Superior temporal gyrus (tissue), 1 donor: ENCODE measurements around the gene CFAP69.

Source experiments
- DNase-seq: peaks from one replicate; pipeline ENCODE4 v3.0.0-alpha.2; 2016; ENCODE audit errors: extremely low spot score

Gene CFAP69

DNA sequence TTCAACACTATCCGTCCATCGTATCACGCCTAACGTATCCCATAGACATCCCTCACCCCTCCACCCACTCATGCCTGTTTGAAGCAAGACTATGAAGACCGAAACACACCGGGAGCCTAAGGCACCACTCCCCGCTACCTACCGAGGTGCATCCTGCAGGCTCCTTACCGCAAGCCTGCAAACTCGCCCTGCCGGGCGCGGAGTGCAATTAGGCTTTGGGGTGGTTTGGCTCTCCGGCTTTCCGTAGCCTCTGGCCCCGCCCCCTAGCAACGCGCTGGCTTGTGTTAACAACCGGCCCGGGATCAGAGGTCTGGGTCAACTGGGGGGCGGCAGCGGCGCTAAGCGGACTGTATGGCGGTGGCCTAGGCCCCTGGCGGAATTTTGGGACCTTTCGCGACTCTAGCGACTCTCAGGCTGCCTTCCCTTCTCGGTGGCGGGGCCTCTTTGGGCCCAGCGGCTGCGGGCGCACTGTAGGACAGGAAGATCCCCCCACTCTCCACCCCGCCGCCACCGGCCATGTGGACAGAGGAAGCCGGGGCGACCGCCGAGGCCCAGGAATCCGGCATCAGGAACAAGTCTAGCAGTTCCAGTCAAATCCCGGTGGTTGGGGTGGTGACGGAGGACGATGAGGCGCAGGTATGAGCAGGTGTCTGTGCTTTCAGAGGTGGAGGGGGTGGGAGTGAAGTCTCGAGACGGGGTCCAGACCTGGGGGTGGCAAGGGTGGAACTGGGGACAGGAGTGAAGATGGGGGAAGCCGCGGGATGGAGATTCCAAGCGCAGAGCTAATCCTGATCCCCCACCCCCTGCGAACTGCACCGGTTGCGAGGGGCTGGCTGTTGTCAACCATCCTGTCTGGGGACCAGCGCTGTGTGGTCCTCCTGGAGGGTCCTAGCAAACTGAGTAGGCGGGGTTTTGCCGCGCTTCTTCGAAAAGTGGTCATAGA, at the start of gene CFAP69:
CFAP69 (plus strand) TSS at position 266 of the 943 bp plus-strand sequence; CDS start at position 517, 251 bp downstream.
- peak; percentile 93 for DNase-seq

- DNase-seq, result no peak
Observed at GRCh38 chr7:90201500-90202195, 43.3 kb upstream of the CFAP69 start.

GRCh38 chr7:90207956-90208355, 37.0 kb upstream of the CFAP69 start:
- no peak for DNase-seq

DNA sequence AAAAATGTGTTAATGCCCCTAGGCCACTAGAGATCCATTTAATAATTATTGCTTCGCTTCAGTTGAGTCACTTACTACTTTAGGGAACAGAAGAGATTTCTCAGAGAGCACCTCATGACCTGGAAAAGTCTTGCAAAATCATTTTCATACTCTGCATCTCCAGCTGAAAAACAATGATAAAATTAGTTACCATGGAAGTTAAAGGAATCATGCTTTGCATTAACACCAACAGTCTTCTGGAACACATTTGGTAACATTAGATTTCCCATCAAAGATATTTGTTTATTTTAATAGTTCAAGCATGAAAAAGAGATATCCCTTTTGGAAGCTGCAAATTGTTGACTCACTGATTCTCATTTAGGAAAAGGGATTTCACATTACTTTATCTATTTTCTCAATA, 35.2 kb upstream of the CFAP69 start:
- no peak for DNase-seq

GRCh38 chr7:90210475-90210874, 34.5 kb upstream of the CFAP69 start:
- no peak for DNase-seq

- no peak for DNase-seq
Observed at GRCh38 chr7:90210981-90211380, 34.0 kb upstream of the CFAP69 start.

- peak; percentile 54 for DNase-seq
Observed at GRCh38 chr7:90211391-90212148, 33.4 kb upstream of the CFAP69 start, which contains the start of gene STEAP2. STEAP2 (plus strand) TSS chr7:90211740; CDS start chr7:90225083, 13,343 bp downstream.

GRCh38 chr7:90212149-90212495, 32.9 kb upstream of the CFAP69 start:
- no peak for DNase-seq

- DNase-seq, result no peak
Observed at GRCh38 chr7:90213521-90213920, 31.5 kb upstream of the CFAP69 start.

- no peak for DNase-seq
Observed at GRCh38 chr7:90216080-90216674, 28.8 kb upstream of the CFAP69 start.

DNA sequence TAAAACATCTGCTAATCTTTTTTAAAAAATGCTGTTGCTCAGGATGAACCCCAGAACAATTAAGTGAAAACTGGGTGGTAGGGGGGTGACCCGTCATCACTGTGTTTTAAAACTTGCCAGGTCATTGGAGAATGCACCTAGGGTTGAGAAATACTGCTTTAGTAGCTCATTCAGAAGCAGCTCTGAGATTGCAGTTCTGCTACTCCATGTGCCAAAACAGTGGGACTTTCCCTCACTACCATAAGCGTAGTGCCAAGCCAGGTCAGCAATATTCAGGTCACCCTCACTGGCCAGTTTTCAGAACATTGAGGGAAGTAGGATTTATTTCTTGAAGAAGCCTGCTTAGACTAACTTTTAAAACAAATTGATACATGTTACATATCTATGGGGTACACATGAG, 28.2 kb upstream of the CFAP69 start:
- DNase-seq, result no peak

DNA sequence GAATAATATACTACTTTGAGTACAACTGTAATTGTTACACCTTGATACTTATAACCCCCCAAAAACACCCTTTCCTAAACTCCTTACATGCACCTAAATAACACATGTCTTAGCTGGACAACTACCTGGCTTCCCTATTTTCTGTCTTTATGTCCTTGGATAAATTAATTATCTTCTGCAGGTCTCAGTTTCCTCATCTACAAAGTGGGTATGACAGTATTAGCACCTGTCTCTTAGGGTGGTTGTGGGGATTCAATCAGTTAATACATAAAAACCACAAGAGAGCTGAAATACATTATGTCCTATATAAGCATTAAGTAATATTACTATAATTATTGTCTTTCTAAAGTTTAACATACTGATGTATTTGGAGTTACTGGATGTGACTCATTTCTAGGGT, 22.6 kb upstream of the CFAP69 start:
- no peak for DNase-seq

GRCh38 chr7:90222811-90223725, 21.9 kb upstream of the CFAP69 start:
- no peak for DNase-seq

GRCh38 chr7:90224195-90224594, 20.8 kb upstream of the CFAP69 start:
- no peak for DNase-seq

DNA sequence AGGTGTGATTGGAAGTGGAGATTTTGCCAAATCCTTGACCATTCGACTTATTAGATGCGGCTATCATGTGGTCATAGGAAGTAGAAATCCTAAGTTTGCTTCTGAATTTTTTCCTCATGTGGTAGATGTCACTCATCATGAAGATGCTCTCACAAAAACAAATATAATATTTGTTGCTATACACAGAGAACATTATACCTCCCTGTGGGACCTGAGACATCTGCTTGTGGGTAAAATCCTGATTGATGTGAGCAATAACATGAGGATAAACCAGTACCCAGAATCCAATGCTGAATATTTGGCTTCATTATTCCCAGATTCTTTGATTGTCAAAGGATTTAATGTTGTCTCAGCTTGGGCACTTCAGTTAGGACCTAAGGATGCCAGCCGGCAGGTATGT, 19.8 kb upstream of the CFAP69 start:
- DNase-seq, result no peak

DNA sequence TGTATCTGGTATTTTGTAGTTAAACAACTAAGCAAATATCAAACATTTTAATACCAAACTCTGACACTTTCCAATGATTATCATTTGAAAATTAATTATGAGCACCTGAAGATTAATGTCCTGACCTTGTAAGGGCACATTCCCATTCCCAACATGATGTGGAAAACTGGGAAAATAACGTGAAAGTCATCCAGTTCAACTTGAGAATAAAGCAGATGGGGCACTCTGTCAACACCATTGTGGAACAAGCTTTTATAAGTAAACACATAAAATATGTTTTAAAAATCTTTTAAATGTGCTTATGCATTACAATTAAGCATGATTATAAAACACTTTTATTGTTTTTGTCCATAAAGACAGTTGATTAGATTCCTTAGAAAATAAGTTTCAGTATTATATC, 19.4 kb upstream of the CFAP69 start:
- no peak for DNase-seq

DNA sequence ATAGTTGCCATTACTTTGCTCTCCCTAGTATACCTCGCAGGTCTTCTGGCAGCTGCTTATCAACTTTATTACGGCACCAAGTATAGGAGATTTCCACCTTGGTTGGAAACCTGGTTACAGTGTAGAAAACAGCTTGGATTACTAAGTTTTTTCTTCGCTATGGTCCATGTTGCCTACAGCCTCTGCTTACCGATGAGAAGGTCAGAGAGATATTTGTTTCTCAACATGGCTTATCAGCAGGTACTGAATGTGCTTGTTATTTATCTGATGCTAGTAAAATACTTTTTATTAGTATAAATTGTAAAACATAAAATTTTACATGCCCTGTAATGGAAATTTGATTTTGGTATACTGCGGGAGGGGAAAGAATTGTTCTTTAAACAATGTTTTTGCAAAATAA, 17.7 kb upstream of the CFAP69 start:
- DNase-seq, result no peak

DNA sequence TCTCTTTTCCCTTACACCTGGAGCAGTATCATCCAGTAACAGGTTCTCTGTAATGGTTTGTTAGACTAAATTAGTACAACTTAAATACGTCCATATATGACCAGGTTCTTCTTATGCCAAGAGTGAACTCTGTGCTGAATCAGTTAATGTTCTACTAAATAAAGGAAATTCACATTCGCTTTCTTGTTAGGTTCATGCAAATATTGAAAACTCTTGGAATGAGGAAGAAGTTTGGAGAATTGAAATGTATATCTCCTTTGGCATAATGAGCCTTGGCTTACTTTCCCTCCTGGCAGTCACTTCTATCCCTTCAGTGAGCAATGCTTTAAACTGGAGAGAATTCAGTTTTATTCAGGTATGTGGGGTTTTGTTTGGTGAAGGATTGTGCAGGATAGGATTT, 15.3 kb upstream of the CFAP69 start:
- DNase-seq, result no peak

DNA sequence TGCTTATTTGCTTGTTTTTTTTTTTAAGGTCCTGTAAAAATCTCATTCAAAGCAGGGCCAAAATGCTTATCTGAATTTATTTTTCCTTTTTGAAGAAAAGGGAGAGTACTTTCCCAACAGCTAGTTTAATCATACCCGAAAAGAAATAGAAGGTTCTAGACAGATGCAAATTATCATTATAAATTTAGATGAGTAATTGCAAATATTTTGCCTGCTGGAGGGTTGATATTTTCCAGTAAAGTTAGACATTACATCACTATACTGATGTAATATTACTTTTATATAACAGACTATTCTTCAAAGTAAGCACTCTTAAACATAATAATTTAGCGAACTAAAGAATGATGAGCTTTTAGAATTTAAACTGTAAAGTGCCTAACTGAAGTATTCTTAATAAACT, 14.1 kb upstream of the CFAP69 start:
- no peak for DNase-seq

DNA sequence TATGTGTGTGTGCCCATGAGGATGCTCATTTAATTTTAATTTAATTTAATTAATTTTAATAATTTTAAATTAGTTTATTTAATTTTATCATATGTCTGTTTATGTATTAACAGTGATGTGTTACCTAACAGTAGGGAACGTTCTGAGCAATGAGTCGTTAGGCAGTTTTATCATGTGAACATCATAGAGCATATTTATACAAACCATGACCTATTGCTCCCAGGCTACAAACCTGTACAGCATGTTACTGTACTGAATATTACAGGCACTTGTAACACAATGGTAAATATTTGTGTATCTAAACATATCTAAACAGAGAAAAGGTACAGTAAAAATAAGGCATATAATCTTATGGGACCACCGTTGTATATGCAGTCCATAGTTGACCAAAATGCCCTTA, 13.7 kb upstream of the CFAP69 start:
- DNase-seq, result no peak

GRCh38 chr7:90232430-90232829, 12.5 kb upstream of the CFAP69 start:
- DNase-seq, result no peak
